Common myeloid progenitor, CD34-positive (primary cell): ENCODE results near the gene NRARP.

Experiments used
- CTCF ChIA-PET: fragments of 350-600 bp; sonication (Branson Sonifier 250); formaldehyde crosslinking; loops from one replicate; lab custom pipeline; 2021; ENCODE audit warnings: antibody characterized with exemption; lab: Charles Lee
- POLR2A ChIA-PET: fragments of 350-600 bp; sonication (Branson Sonifier 250); formaldehyde crosslinking; loops from one replicate; lab custom pipeline; 2021; ENCODE audit warnings: antibody characterized with exemption; lab: Charles Lee
- DNase-seq, 3 donors: peaks; one replicate each; pipeline versions ENCODE4 v3.0.0 to v3.0.0-alpha.2; 2013
- H3K27ac ChIP-seq, 2 experiments: 1 replicate in 1 of 2; 2 replicates in 1 of 2; pipeline ENCODE4 v1.7.0; 2013; ENCODE audit warnings: inconsistent platforms in 2 of 2, low read length in 2 of 2, mild to moderate bottlenecking in 2 of 2, low read depth in 1 of 2, moderate library complexity in 1 of 2; ENCODE audit not compliant: severe bottlenecking in 2 of 2, insufficient read depth in 1 of 2, poor library complexity in 1 of 2
- H3K27me3 ChIP-seq, 5 experiments: replicated peaks in 2 of 5; 1 replicate in 3 of 5; 2 replicates in 2 of 5; pipeline versions ENCODE4 v1.6.1 to v1.7.0; 2013; ENCODE audit warnings: low read length in 4 of 5, mild to moderate bottlenecking in 2 of 5, moderate library complexity in 2 of 5, inconsistent platforms in 1 of 5; ENCODE audit not compliant: insufficient read depth in 5 of 5, control insufficient read depth in 4 of 5
- H3K36me3 ChIP-seq, 4 experiments: 1 replicate in 2 of 4; 2 replicates in 2 of 4; pipeline versions ENCODE4 v1.6.1 to v1.7.0; 2013; ENCODE audit warnings: low read length in 3 of 4, control low read depth in 1 of 4, mild to moderate bottlenecking in 1 of 4; ENCODE audit not compliant: control insufficient read depth in 4 of 4, insufficient read depth in 4 of 4
- H3K4me1 ChIP-seq, 4 experiments: 1 replicate in 3 of 4; 2 replicates in 1 of 4; pipeline versions ENCODE4 v1.6.1 to v1.7.1; 2013; ENCODE audit warnings: low read length in 3 of 4, mild to moderate bottlenecking in 3 of 4, control low read depth in 1 of 4, inconsistent platforms in 1 of 4, moderate library complexity in 1 of 4; ENCODE audit not compliant: control insufficient read depth in 4 of 4, insufficient read depth in 4 of 4; ENCODE audit errors: control extremely low read depth in 1 of 4
- H3K4me3 ChIP-seq, 7 experiments: 1 replicate in 4 of 7; 2 replicates in 3 of 7; pipeline versions ENCODE4 v1.5.1 to v1.7.0; 2013; ENCODE audit warnings: mild to moderate bottlenecking in 7 of 7, low read length in 6 of 7, moderate library complexity in 6 of 7, inconsistent platforms in 2 of 7, low read depth in 2 of 7, control low read depth in 1 of 7; ENCODE audit not compliant: insufficient read depth in 4 of 7, control insufficient read depth in 1 of 7; ENCODE audit errors: extremely low read depth in 1 of 7
- H3K9me3 ChIP-seq, 5 experiments: 1 replicate in 4 of 5; 2 replicates in 1 of 5; pipeline versions ENCODE4 v1.6.1 to v1.7.1; 2013; ENCODE audit warnings: low read length in 4 of 5, mild to moderate bottlenecking in 2 of 5, inconsistent platforms in 1 of 5, low read depth in 1 of 5, moderate library complexity in 1 of 5; ENCODE audit not compliant: control insufficient read depth in 4 of 5, insufficient read depth in 2 of 5; ENCODE audit errors: control extremely low read depth in 1 of 5
- WGBS: methylation state at CpG from one replicate; pipeline ENCODE4 v1.1.5; 2013; ENCODE audit not compliant: insufficient coverage; 5-methylcytosine and 5-hydroxymethylcytosine counted together

NRARP gene

GRCh38 chr9:137276473-137277328 is 25.4 kb downstream of the NRARP start:
- peaks cover 4 to 40% (median 21%) of the 10 kb centered on the region in 4 experiments for H3K36me3 ChIP-seq
- peak in 2 of 3 donors; percentile 50 to 51 for DNase-seq
- H3K4me1 ChIP-seq = peaks cover 0 to 75% (median 70%) of the 10 kb centered on the region in 4 experiments
- POLR2A ChIA-PET = interaction anchor here (0.5 to 1.4 kb wide), 2 partner anchors 9 to 18 kb away, joined by 3 read pairs; no protein-coding TSS in a partner anchor
- no peaks in the 10 kb centered on the region for H3K9me3 ChIP-seq
- CTCF ChIA-PET = interaction anchor here (1.4 to 2.8 kb wide), 4 partner anchors 9 to 15 kb away, joined by 3 to 12 read pairs (median 7); no protein-coding TSS in a partner anchor
- 52% methylated on average over 19 of the region's 30 CpGs for WGBS
- H3K4me3 ChIP-seq = peak overlapping the region; percentile 42 to 86 (median 72)
- H3K27ac ChIP-seq = peak overlapping the region; percentile 25 to 83
- H3K27me3 ChIP-seq = no peaks in the 10 kb centered on the region

- H3K27me3 ChIP-seq = no peaks in the 10 kb centered on the region
- whole genome bisulfite sequencing = 91% methylated on average over 21 of the region's 24 CpGs
- ChIA-PET POLR2A (no interaction called here), CTCF (interaction anchor here (2.5 to 2.8 kb wide), 2 partner anchors 11 to 14 kb away, joined by 10 to 12 read pairs; no protein-coding TSS in a partner anchor)
- H3K36me3 ChIP-seq = peaks cover 4 to 39% (median 23%) of the 10 kb centered on the region in 4 experiments
- H3K4me3 ChIP-seq = peak overlapping the region in 3 of 7 experiments; percentile 77 to 86 (median 82)
- peaks cover 0 to 74% (median 73%) of the 10 kb centered on the region in 4 experiments for H3K4me1 ChIP-seq
- no peaks in the 10 kb centered on the region for H3K9me3 ChIP-seq
- peak overlapping the region in 1 of 2 experiments; percentile 83 for H3K27ac ChIP-seq
- DNase-seq = no peak
Observed at GRCh38 chr9:137275588-137276472, 26.2 kb downstream of the NRARP start.

DNA sequence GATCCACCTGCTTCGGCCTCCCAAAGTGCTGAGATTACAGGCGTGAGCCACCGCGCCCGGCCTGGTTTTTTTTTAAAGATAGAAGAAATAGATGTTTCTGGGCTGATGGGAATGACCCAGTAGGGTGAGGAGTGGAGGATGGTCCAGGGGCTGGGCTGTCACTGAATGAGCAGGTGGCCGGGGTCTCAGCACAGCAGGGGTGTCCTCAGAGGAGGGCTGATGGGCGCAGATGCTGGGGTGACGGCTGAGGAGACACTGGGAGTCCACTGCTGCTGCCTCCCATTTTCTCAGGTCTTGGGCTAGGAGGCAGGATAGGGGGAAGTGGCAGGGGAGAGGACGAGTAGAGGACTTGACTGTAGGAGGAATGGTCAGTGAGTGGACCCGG is 26.9 kb downstream of the NRARP start:
- Histone ChIP-seq H3K4me3 (no peak overlapping the region), H3K27ac (no peak overlapping the region), H3K4me1 (peaks cover 0 to 71% (median 69%) of the 10 kb centered on the region in 4 experiments), H3K27me3 (no peaks in the 10 kb centered on the region), H3K36me3 (peaks cover 4 to 36% (median 23%) of the 10 kb centered on the region in 4 experiments), H3K9me3 (no peaks in the 10 kb centered on the region)
- CTCF ChIA-PET = interaction anchor here (1.3 to 2.6 kb wide), 2 partner anchors 11 to 22 kb away, joined by 6 to 13 read pairs; no protein-coding TSS in a partner anchor
- no peak for DNase-seq
- POLR2A ChIA-PET = no interaction called here
- WGBS = 95% methylated on average over 6 of the region's 10 CpGs

DNA sequence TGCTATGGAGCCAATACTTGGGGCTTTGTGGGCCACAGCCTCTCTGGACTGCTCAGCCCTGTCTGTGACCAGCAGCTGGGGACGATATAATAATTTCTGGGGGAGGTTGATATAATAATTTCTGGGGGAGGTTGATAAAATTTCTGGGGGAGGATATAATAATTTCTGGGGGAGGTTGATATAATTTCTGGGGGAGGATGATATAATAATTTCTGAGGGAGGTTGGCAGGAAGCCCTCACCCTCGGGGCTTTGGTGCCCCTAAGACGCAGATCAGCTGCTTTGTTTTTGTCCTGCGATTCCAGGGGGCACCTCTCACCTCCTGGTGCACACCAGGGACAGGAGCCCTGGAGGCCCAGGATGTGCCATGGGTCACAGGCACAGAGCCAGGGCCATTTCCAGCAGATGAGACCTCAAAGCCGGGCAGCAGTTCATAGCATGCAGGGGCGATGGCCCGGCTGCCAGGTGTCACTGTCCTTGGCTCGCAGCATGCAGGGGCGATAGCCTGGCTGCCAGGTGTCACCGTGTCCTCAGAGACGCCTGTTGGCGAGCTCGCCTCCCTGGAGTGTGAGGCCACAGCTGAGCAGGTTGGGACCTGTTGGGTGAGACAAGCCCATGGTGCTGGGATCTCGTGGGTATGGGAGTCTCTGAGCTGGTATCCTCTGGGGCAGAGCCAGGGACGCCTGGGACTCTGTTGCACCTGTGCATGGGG is 28.3 kb downstream of the NRARP start:
- Histone ChIP-seq H3K36me3 (peaks cover 3 to 34% (median 23%) of the 10 kb centered on the region in 4 experiments), H3K4me1 (peaks cover 0 to 69% (median 63%) of the 10 kb centered on the region in 4 experiments), H3K4me3 (no peak overlapping the region), H3K27me3 (no peaks in the 10 kb centered on the region), H3K27ac (no peak overlapping the region), H3K9me3 (no peaks in the 10 kb centered on the region)
- DNase-seq = no peak
- ChIA-PET POLR2A (no interaction called here), CTCF (interaction anchor here (0.5 to 2.6 kb wide), 5 partner anchors 12 to 176 kb away, joined by 3 to 13 read pairs (median 3); no protein-coding TSS in a partner anchor)
- 88% methylated on average over 14 of the region's 15 CpGs for WGBS

GRCh38 chr9:137273095-137273490 is 29.0 kb downstream of the NRARP start:
- Histone ChIP-seq H3K36me3 (peaks cover 3 to 37% (median 25%) of the 10 kb centered on the region in 4 experiments), H3K9me3 (no peaks in the 10 kb centered on the region), H3K27me3 (no peaks in the 10 kb centered on the region), H3K4me1 (peaks cover 0 to 70% (median 65%) of the 10 kb centered on the region in 4 experiments), H3K27ac (no peak overlapping the region), H3K4me3 (no peak overlapping the region)
- WGBS = 92% methylated on average over 12 of the region's 13 CpGs
- POLR2A ChIA-PET = no interaction called here
- no peak for DNase-seq
- CTCF ChIA-PET = interaction anchor here (0.5 to 2.6 kb wide), 5 partner anchors 9 to 177 kb away, joined by 3 to 13 read pairs (median 3); no protein-coding TSS in a partner anchor
